D721Med (cell line): ENCODE data around the gene APCS.

ENCODE experiments used
- DNase-seq: peaks from one replicate; pipeline ENCODE4 v3.0.0; 2011; ENCODE audit warnings: low spot score; ENCODE audit not compliant: insufficient read length
- FAIRE-seq: peaks from 2 replicates; lab custom pipeline; 2011; peaks lifted over from hg19 to GRCh38; lab: Jason Lieb, UNC
- CTCF ChIP-seq: IDR thresholded peaks from 2 replicates; pipeline ENCODE4 v1.5.1; 2012; ENCODE audit warnings: mild to moderate bottlenecking, control low read depth; ENCODE audit not compliant: insufficient read depth; ENCODE audit errors: missing control alignments

APCS gene

GRCh38 chr1:159587461-159587951 lies at the start of gene APCS:
APCS (plus strand) TSS chr1:159587826; CDS start chr1:159587922, 96 bp downstream.
- DNase-seq (no peak), FAIRE-seq (no peak)
- no peak for TF ChIP-seq CTCF

GRCh38 chr1:159548126-159548525 lies 39.5 kb upstream of the APCS start:
- FAIRE-seq (no peak), DNase-seq (no peak)
- no peak for TF ChIP-seq CTCF

- DNase-seq: no peak
- no peak for TF ChIP-seq CTCF
- peak; percentile 53 for FAIRE-seq
These were observed 33.4 kb upstream of the APCS start for GRCh38 chr1:159554261-159554660.

GRCh38 chr1:159554696-159555095 lies 32.9 kb upstream of the APCS start:
- FAIRE-seq (no peak), DNase-seq (no peak)
- no peak for TF ChIP-seq CTCF

- DNase-seq (no peak), FAIRE-seq (no peak)
- no peak for TF ChIP-seq CTCF
These were observed 30.7 kb upstream of the APCS start for GRCh38 chr1:159556931-159557369.

GRCh38 chr1:159560599-159560998 lies 27.0 kb upstream of the APCS start:
- no peak for TF ChIP-seq CTCF
- FAIRE-seq: no peak
- no peak for DNase-seq

- no peak for TF ChIP-seq CTCF
- FAIRE-seq (no peak), DNase-seq (no peak)
These were observed 26.1 kb upstream of the APCS start for GRCh38 chr1:159561497-159561896.
